Liver (tissue), 9 donors: ENCODE measurements around the gene MTHFD1L. TPM values are rescaled to one million over a fixed set of nuclear protein-coding genes. Genes with fewer than 3 reads are reported as not detected.

Experiments used
- DNase-seq: peaks from one replicate; pipeline ENCODE4 v3.0.0-alpha.2; 2017; ENCODE audit warnings: low spot score
- H3K27ac ChIP-seq, 2 donors: one replicate each; pipeline ENCODE4 v1.7.0; 2013; ENCODE audit warnings: inconsistent platforms in 2 of 2, low read length in 2 of 2, control low read depth in 1 of 2, low read depth in 1 of 2, mild to moderate bottlenecking in 1 of 2
- H3K27me3 ChIP-seq, 4 donors: one replicate each; pipeline versions ENCODE4 v1.6.1 to v1.7.0; 2013; ENCODE audit warnings: low read length in 3 of 4, inconsistent platforms in 1 of 4, mild to moderate bottlenecking in 1 of 4, moderate library complexity in 1 of 4; ENCODE audit not compliant: control insufficient read depth in 4 of 4, insufficient read depth in 4 of 4
- H3K36me3 ChIP-seq, 4 donors: one replicate each; pipeline versions ENCODE4 v1.6.1 to v1.7.0; 2013; ENCODE audit warnings: low read length in 3 of 4, mild to moderate bottlenecking in 3 of 4, low read depth in 1 of 4, moderate library complexity in 1 of 4; ENCODE audit not compliant: control insufficient read depth in 4 of 4, insufficient read depth in 3 of 4
- H3K4me1 ChIP-seq, 4 donors: one replicate each; pipeline versions ENCODE4 v1.6.1 to v1.7.0; 2013; ENCODE audit warnings: low read length in 3 of 4, mild to moderate bottlenecking in 3 of 4, moderate library complexity in 1 of 4; ENCODE audit not compliant: control insufficient read depth in 4 of 4, insufficient read depth in 4 of 4
- H3K4me3 ChIP-seq, 3 donors: one replicate each; pipeline versions ENCODE4 v1.6.1 to v1.7.0; 2013; ENCODE audit warnings: low read length in 3 of 3, control low read depth in 1 of 3, low read depth in 1 of 3, mild to moderate bottlenecking in 1 of 3
- H3K9ac ChIP-seq, 2 donors: one replicate each; pipeline ENCODE4 v1.7.0; 2013; ENCODE audit warnings: low read length in 2 of 2, mild to moderate bottlenecking in 2 of 2, moderate library complexity in 2 of 2, control low read depth in 1 of 2, low read depth in 1 of 2
- H3K9me3 ChIP-seq, 4 donors: one replicate each; pipeline versions ENCODE4 v1.6.1 to v1.7.0; 2013; ENCODE audit warnings: low read length in 3 of 4; ENCODE audit not compliant: control insufficient read depth in 4 of 4
- CTCF ChIP-seq: fragments of 150-350 bp; IDR thresholded peaks from 2 replicates; pipeline ENCODE4 v1.5.1; 2017; ENCODE audit warnings: improper control_type of control experiment, low read depth, low read length; ENCODE audit not compliant: missing input control
- EGR1 ChIP-seq, 2 donors: IDR thresholded peaks; 2 replicates each; pipeline ENCODE4 v1.6.1; 2016 to 2018; ENCODE audit warnings: antibody characterized with exemption in 2 of 2, low read depth in 2 of 2
- FOXA1 ChIP-seq: IDR thresholded peaks from 2 replicates; pipeline ENCODE4 v1.6.1; 2016; ENCODE audit warnings: antibody characterized with exemption
- FOXA2 ChIP-seq: IDR thresholded peaks from 2 replicates; pipeline ENCODE4 v1.6.1; 2016; ENCODE audit warnings: antibody characterized with exemption
- GABPA ChIP-seq, 2 donors: IDR thresholded peaks in 1 of 2; conservative IDR thresholded peaks in 1 of 2; 2 replicates each; pipeline ENCODE4 v1.6.1; 2016; ENCODE audit warnings: antibody characterized with exemption in 2 of 2, mild to moderate bottlenecking in 1 of 2, moderate library complexity in 1 of 2
- HNF4A ChIP-seq, 2 donors: conservative IDR thresholded peaks; 2 replicates each; pipeline ENCODE4 v1.6.1; 2016; ENCODE audit warnings: antibody characterized with exemption in 2 of 2, mild to moderate bottlenecking in 2 of 2
- HNF4G ChIP-seq: IDR thresholded peaks from 2 replicates; pipeline ENCODE4 v1.6.1; 2016; ENCODE audit warnings: antibody characterized with exemption
- JUND ChIP-seq, 2 donors: IDR thresholded peaks; 2 replicates each; pipeline ENCODE4 v1.6.1; 2016; ENCODE audit warnings: antibody characterized with exemption in 2 of 2
- NR2F2 ChIP-seq: IDR thresholded peaks from 2 replicates; pipeline ENCODE4 v1.6.1; 2016; ENCODE audit warnings: antibody characterized with exemption
- RAD21 ChIP-seq, 2 donors: IDR thresholded peaks; 2 replicates each; pipeline ENCODE4 v1.6.1; 2016; ENCODE audit warnings: antibody characterized with exemption in 2 of 2, mild to moderate bottlenecking in 2 of 2
- RXRA ChIP-seq, 2 donors: IDR thresholded peaks; 2 replicates each; pipeline ENCODE4 v1.6.1; 2017 to 2018; ENCODE audit warnings: antibody characterized with exemption in 2 of 2, mild to moderate bottlenecking in 1 of 2
- SP1 ChIP-seq: IDR thresholded peaks from 2 replicates; pipeline ENCODE4 v1.6.1; 2018; ENCODE audit warnings: antibody characterized with exemption, mild to moderate bottlenecking
- TAF1 ChIP-seq: conservative IDR thresholded peaks from 2 replicates; pipeline ENCODE4 v1.6.1; 2016; ENCODE audit warnings: antibody characterized with exemption, mild to moderate bottlenecking
- YY1 ChIP-seq: IDR thresholded peaks from 2 replicates; pipeline ENCODE4 v1.6.1; 2016; ENCODE audit warnings: antibody characterized with exemption, mild to moderate bottlenecking
- WGBS: extraction: QIAGEN DNeasy Blood & Tissue Kit; methylation state at CpG from one replicate; pipeline ENCODE4 v1.1.7; 2013; 5-methylcytosine and 5-hydroxymethylcytosine counted together
- polyA plus RNA-seq, 2 donors: library from polyadenylated mRNA; stranded (reverse) in 1 of 2; unstranded in 1 of 2; fragments of 200-250 nt in 1 of 2; fragments of >200 nt in 1 of 2; fragmentation: Nextera tagmentation in 1 of 2; extraction: Ambion mirVana in 1 of 2; gene quantifications; one replicate each; pipeline versions ENCODE4 v1.2.1 to v1.2.3, GENCODE V29; 2013 to 2015
- total RNA-seq, 2 donors: library from RNA; depleted of rRNA; stranded (reverse); fragments of >200 nt; gene quantifications; one replicate each; pipeline ENCODE4 v1.2.3, GENCODE V29; 2014
- TF ChIP-seq, protein P1 (sequence below): IDR thresholded peaks from 2 replicates; pipeline ENCODE4 v1.6.1; 2016; ENCODE audit warnings: antibody characterized with exemption
- TF ChIP-seq, protein P2 (sequence below): IDR thresholded peaks from 2 replicates; pipeline ENCODE4 v1.6.1; 2016; ENCODE audit warnings: antibody characterized with exemption
- TF ChIP-seq, protein P3 (sequence below): IDR thresholded peaks from 2 replicates; pipeline ENCODE4 v1.6.1; 2016; ENCODE audit warnings: antibody characterized with exemption
- TF ChIP-seq, protein P4 (sequence below): IDR thresholded peaks from 2 replicates; pipeline ENCODE4 v1.6.1; 2016; ENCODE audit warnings: antibody characterized with exemption, mild to moderate bottlenecking
- donor health status: healthy.
- donor health status: healthy.
- donor health status: healthy.
- donor health status: healthy.
- donor health status: healthy.

Gene MTHFD1L
- total and polyA plus RNA-seq, 4 donors: 2.0 to 7.7 (median 2.8) TPM

- no peak overlapping the region for H3K27ac ChIP-seq
- H3K9me3 ChIP-seq: no peaks in the 10 kb centered on the region
- DNase-seq: no peak
- no peak overlapping the region for H3K4me3 ChIP-seq
- no peak for TF ChIP-seq HNF4G
- TF ChIP-seq EGR1 (IDR thresholded peaks at IDR 0.05; ENCODE audit: low read depth in 2 of 2): no peak
- no peaks in the 10 kb centered on the region for H3K4me1 ChIP-seq
- H3K36me3 ChIP-seq: peaks cover 4 to 21% (median 12%) of the 10 kb centered on the region in 4 donors
- no peak overlapping the region for H3K9ac ChIP-seq
- no peaks in the 10 kb centered on the region for H3K27me3 ChIP-seq
These were observed 29.9 kb upstream of the MTHFD1L start for GRCh38 chr6:150835620-150836019.

GRCh38 chr6:150840185-150840584 is 25.3 kb upstream of the MTHFD1L start:
- Histone ChIP-seq H3K27me3 (no peaks in the 10 kb centered on the region), H3K27ac (no peak overlapping the region), H3K4me3 (no peak overlapping the region), H3K9me3 (no peaks in the 10 kb centered on the region), H3K9ac (no peak overlapping the region), H3K4me1 (no peaks in the 10 kb centered on the region), H3K36me3 (peaks cover 0 to 16% (median 10%) of the 10 kb centered on the region in 4 donors)
- TF ChIP-seq JUND (IDR thresholded peaks at IDR 0.05): no peak
- no peak for TF ChIP-seq EGR1 (IDR thresholded peaks at IDR 0.05; ENCODE audit: low read depth in 2 of 2)
- TF ChIP-seq, protein P1, sequence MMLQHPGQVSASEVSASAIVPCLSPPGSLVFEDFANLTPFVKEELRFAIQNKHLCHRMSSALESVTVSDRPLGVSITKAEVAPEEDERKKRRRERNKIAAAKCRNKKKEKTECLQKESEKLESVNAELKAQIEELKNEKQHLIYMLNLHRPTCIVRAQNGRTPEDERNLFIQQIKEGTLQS: no peak
- TF ChIP-seq TAF1: no peak
- TF ChIP-seq RAD21 (IDR thresholded peaks at IDR 0.05): no peak
- TF ChIP-seq FOXA1: no peak
- TF ChIP-seq FOXA2: no peak
- TF ChIP-seq, protein P2, sequence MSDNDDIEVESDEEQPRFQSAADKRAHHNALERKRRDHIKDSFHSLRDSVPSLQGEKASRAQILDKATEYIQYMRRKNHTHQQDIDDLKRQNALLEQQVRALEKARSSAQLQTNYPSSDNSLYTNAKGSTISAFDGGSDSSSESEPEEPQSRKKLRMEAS: no peak
- TF ChIP-seq YY1: no peak
- no peak for TF ChIP-seq HNF4G
- TF ChIP-seq GABPA (IDR thresholded peaks at IDR 0.05 in 1 of 2, conservative IDR thresholded peaks at IDR 0.05 in 1 of 2): no peak
- TF ChIP-seq NR2F2: no peak
- TF ChIP-seq, protein P3, sequence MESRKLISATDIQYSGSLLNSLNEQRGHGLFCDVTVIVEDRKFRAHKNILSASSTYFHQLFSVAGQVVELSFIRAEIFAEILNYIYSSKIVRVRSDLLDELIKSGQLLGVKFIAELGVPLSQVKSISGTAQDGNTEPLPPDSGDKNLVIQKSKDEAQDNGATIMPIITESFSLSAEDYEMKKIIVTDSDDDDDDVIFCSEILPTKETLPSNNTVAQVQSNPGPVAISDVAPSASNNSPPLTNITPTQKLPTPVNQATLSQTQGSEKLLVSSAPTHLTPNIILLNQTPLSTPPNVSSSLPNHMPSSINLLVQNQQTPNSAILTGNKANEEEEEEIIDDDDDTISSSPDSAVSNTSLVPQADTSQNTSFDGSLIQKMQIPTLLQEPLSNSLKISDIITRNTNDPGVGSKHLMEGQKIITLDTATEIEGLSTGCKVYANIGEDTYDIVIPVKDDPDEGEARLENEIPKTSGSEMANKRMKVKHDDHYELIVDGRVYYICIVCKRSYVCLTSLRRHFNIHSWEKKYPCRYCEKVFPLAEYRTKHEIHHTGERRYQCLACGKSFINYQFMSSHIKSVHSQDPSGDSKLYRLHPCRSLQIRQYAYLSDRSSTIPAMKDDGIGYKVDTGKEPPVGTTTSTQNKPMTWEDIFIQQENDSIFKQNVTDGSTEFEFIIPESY: no peak
- TF ChIP-seq HNF4A (conservative IDR thresholded peaks at IDR 0.05): no peak
- TF ChIP-seq, protein P4, sequence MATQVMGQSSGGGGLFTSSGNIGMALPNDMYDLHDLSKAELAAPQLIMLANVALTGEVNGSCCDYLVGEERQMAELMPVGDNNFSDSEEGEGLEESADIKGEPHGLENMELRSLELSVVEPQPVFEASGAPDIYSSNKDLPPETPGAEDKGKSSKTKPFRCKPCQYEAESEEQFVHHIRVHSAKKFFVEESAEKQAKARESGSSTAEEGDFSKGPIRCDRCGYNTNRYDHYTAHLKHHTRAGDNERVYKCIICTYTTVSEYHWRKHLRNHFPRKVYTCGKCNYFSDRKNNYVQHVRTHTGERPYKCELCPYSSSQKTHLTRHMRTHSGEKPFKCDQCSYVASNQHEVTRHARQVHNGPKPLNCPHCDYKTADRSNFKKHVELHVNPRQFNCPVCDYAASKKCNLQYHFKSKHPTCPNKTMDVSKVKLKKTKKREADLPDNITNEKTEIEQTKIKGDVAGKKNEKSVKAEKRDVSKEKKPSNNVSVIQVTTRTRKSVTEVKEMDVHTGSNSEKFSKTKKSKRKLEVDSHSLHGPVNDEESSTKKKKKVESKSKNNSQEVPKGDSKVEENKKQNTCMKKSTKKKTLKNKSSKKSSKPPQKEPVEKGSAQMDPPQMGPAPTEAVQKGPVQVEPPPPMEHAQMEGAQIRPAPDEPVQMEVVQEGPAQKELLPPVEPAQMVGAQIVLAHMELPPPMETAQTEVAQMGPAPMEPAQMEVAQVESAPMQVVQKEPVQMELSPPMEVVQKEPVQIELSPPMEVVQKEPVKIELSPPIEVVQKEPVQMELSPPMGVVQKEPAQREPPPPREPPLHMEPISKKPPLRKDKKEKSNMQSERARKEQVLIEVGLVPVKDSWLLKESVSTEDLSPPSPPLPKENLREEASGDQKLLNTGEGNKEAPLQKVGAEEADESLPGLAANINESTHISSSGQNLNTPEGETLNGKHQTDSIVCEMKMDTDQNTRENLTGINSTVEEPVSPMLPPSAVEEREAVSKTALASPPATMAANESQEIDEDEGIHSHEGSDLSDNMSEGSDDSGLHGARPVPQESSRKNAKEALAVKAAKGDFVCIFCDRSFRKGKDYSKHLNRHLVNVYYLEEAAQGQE: no peak
- no peak for TF ChIP-seq CTCF
- TF ChIP-seq SP1: no peak
- no peak for TF ChIP-seq RXRA (IDR thresholded peaks at IDR 0.05)
- no peak for DNase-seq
- WGBS: 94% methylated on average over 4 of the region's 4 CpGs
